Natural killer cell (primary cell): Measurements from ENCODE around the gene CCDC87. TPM values are rescaled to one million over a fixed set of nuclear protein-coding genes. Genes with fewer than 3 reads are reported as not detected.

ENCODE experiments used
- ATAC-seq, 3 donors: fragments of 150-1000 bp in 2 of 3; fragments of 200-7000 bp in 1 of 3; cut with Tn5 transposase; 1 replicate in 1 of 3; 2 replicates in 2 of 3; pipeline ENCODE4 v1.10.0; 2021; ENCODE audit warnings: mild to moderate bottlenecking in 2 of 3, moderate library complexity in 2 of 3
- DNase-seq, 2 donors: peaks; one replicate each; pipeline versions ENCODE4 v3.0.0 to v3.0.0-alpha.2; 2013 to 2021; ENCODE audit warnings: mixed read lengths in 1 of 2
- H3K27ac ChIP-seq: one replicate; pipeline ENCODE4 v1.5.1; 2013; ENCODE audit warnings: mild to moderate bottlenecking, low read length
- H3K27me3 ChIP-seq: one replicate; pipeline ENCODE4 v1.6.1; 2013; ENCODE audit warnings: low read length; ENCODE audit not compliant: control insufficient read depth, insufficient read depth
- H3K36me3 ChIP-seq: one replicate; pipeline ENCODE4 v1.6.1; 2013; ENCODE audit warnings: low read length; ENCODE audit not compliant: control insufficient read depth, insufficient read depth
- H3K4me1 ChIP-seq: one replicate; pipeline ENCODE4 v1.6.1; 2013; ENCODE audit warnings: low read length; ENCODE audit not compliant: control insufficient read depth, insufficient read depth
- H3K4me3 ChIP-seq: one replicate; pipeline ENCODE4 v1.5.1; 2013; ENCODE audit warnings: low read length
- H3K9me3 ChIP-seq: one replicate; pipeline ENCODE4 v1.6.1; 2013; ENCODE audit warnings: low read length; ENCODE audit not compliant: control insufficient read depth, insufficient read depth
- H3K27ac Mint-ChIP-seq, 2 donors: one replicate each; pipeline ENCODE4 v1.8.0; 2022; ENCODE audit warnings: mild to moderate bottlenecking in 2 of 2, mixed read lengths in 2 of 2, moderate library complexity in 1 of 2
- H3K27me3 Mint-ChIP-seq, 2 donors: one replicate each; pipeline ENCODE4 v1.8.0; 2022; ENCODE audit warnings: low read depth in 2 of 2, mixed read lengths in 2 of 2
- H3K36me3 Mint-ChIP-seq: one replicate; pipeline ENCODE4 v1.8.0; 2022; ENCODE audit warnings: mixed read lengths
- H3K4me1 Mint-ChIP-seq, 2 donors: one replicate each; pipeline ENCODE4 v1.8.0; 2022; ENCODE audit warnings: mixed read lengths in 2 of 2
- H3K4me3 Mint-ChIP-seq: one replicate; pipeline ENCODE4 v1.8.0; 2022; ENCODE audit warnings: mild to moderate bottlenecking, moderate library complexity, mixed read lengths
- H3K9me3 Mint-ChIP-seq, 2 donors: one replicate each; pipeline ENCODE4 v1.8.0; 2022; ENCODE audit warnings: mixed read lengths in 2 of 2
- CTCF ChIP-seq: fragments of 200-600 bp; IDR thresholded peaks from one replicate; pipeline ENCODE4 v1.8.0; 2022; ENCODE audit warnings: antibody characterized with exemption
- WGBS: methylation state at CpG from one replicate; pipeline ENCODE4 v1.1.7; 2013; ENCODE audit warnings: missing lambda C conversion rate; ENCODE audit not compliant: insufficient coverage; 5-methylcytosine and 5-hydroxymethylcytosine counted together
- intact Hi-C: fragments of 100-400 bp; cut with micrococcal nuclease; formaldehyde crosslinking; loops from one replicate; pipeline ENCODE4 v1.14.2; 2022
- total RNA-seq, 4 donors: library from RNA; stranded (reverse); fragments of 120-200 nt in 1 of 4; gene quantifications; one replicate each; pipeline versions ENCODE4 v1.2.3 to v1.2.4, GENCODE V29; 2013 to 2022

Gene CCDC87
- total RNA-seq, 3 donors from 2014 or later (not counting 1 experiment from before 2014, with no cell fraction given) = 0.40 to 0.68 (median 0.49) TPM

GRCh38 chr11:66563832-66564231 is 29.0 kb downstream of the CCDC87 start:
- peaks cover 4 to 9% of the 10 kb centered on the region in 2 donors for H3K4me1 Mint-ChIP-seq
- intact Hi-C loops = no loop called here
- peaks cover 2% of the 10 kb centered on the region for H3K27me3 ChIP-seq
- no peak overlapping the region for H3K27ac Mint-ChIP-seq
- no peak overlapping the region for H3K4me3 ChIP-seq
- no peaks in the 10 kb centered on the region for H3K36me3 Mint-ChIP-seq
- peaks cover 18% of the 10 kb centered on the region for H3K4me1 ChIP-seq
- H3K4me3 Mint-ChIP-seq = no peak overlapping the region
- DNase-seq (no peak), ATAC-seq (no peak)
- no peaks in the 10 kb centered on the region for H3K9me3 Mint-ChIP-seq
- WGBS = 92% methylated on average over 10 of the region's 10 CpGs
- H3K27ac ChIP-seq = no peak overlapping the region
- H3K36me3 ChIP-seq = no peaks in the 10 kb centered on the region
- no peaks in the 10 kb centered on the region for H3K27me3 Mint-ChIP-seq
- no peak for TF ChIP-seq CTCF
- H3K9me3 ChIP-seq = no peaks in the 10 kb centered on the region

- ATAC-seq (no peak), DNase-seq (no peak)
- no peak overlapping the region for H3K27ac ChIP-seq
- no peaks in the 10 kb centered on the region for H3K36me3 ChIP-seq
- no peak for TF ChIP-seq CTCF
- peaks cover 0 to 2% of the 10 kb centered on the region in 2 donors for H3K27me3 Mint-ChIP-seq
- intact Hi-C loops = no loop called here
- peaks cover 15% of the 10 kb centered on the region for H3K4me1 ChIP-seq
- no peaks in the 10 kb centered on the region for H3K9me3 Mint-ChIP-seq
- H3K9me3 ChIP-seq = no peaks in the 10 kb centered on the region
- peaks cover 2% of the 10 kb centered on the region for H3K27me3 ChIP-seq
- H3K4me1 Mint-ChIP-seq = peaks cover 0 to 4% of the 10 kb centered on the region in 2 donors
- H3K4me3 ChIP-seq = no peak overlapping the region
- 93% methylated on average over 18 of the region's 20 CpGs for WGBS
- H3K4me3 Mint-ChIP-seq = no peak overlapping the region
- no peaks in the 10 kb centered on the region for H3K36me3 Mint-ChIP-seq
- no peak overlapping the region for H3K27ac Mint-ChIP-seq
Measured at GRCh38 chr11:66562907-66563583, 29.8 kb downstream of the CCDC87 start.

- Mint-ChIP-seq H3K27me3 (peaks cover 0 to 3% of the 10 kb centered on the region in 2 donors), H3K4me3 (no peak overlapping the region), H3K27ac (no peak overlapping the region), H3K4me1 (no peaks in the 10 kb centered on the region), H3K9me3 (no peaks in the 10 kb centered on the region), H3K36me3 (no peaks in the 10 kb centered on the region)
- Histone ChIP-seq H3K27me3 (peaks cover 2% of the 10 kb centered on the region), H3K27ac (no peak overlapping the region), H3K4me1 (peaks cover 8% of the 10 kb centered on the region), H3K9me3 (no peaks in the 10 kb centered on the region), H3K4me3 (no peak overlapping the region), H3K36me3 (no peaks in the 10 kb centered on the region)
- no peak for ATAC-seq
- intact Hi-C loops = no loop called here
- no peak for DNase-seq
- no peak for TF ChIP-seq CTCF
- 81% methylated on average over 2 of the region's 2 CpGs for WGBS
Measured at GRCh38 chr11:66562275-66562674, 30.6 kb downstream of the CCDC87 start.

- H3K4me1 ChIP-seq = peaks cover 8% of the 10 kb centered on the region
- no peaks in the 10 kb centered on the region for H3K36me3 Mint-ChIP-seq
- no peaks in the 10 kb centered on the region for H3K9me3 ChIP-seq
- peaks cover 0 to 5% of the 10 kb centered on the region in 2 donors for H3K27me3 Mint-ChIP-seq
- H3K4me3 ChIP-seq = no peak overlapping the region
- peaks cover 2% of the 10 kb centered on the region for H3K27me3 ChIP-seq
- WGBS = 95% methylated on average over 9 of the region's 9 CpGs
- H3K36me3 ChIP-seq = no peaks in the 10 kb centered on the region
- no peak overlapping the region for H3K27ac ChIP-seq
- H3K4me1 Mint-ChIP-seq = no peaks in the 10 kb centered on the region
- no peak for DNase-seq
- no peak for TF ChIP-seq CTCF
- no peak overlapping the region for H3K4me3 Mint-ChIP-seq
- no peaks in the 10 kb centered on the region for H3K9me3 Mint-ChIP-seq
- intact Hi-C loops = no loop called here
- ATAC-seq = no peak
- H3K27ac Mint-ChIP-seq = no peak overlapping the region
Measured at GRCh38 chr11:66561975-66562248, 31.0 kb downstream of the CCDC87 start.
